ENCODE results near the gene TMEM131L. TPM values are rescaled to one million over a fixed set of nuclear protein-coding genes. Genes with fewer than 3 reads are reported as not detected.

Gene TMEM131L
- total and polyA plus RNA-seq, 8 donors, result 2.4 to 40.0 (median 13.6) TPM

- TF ChIP-seq, protein P1, sequence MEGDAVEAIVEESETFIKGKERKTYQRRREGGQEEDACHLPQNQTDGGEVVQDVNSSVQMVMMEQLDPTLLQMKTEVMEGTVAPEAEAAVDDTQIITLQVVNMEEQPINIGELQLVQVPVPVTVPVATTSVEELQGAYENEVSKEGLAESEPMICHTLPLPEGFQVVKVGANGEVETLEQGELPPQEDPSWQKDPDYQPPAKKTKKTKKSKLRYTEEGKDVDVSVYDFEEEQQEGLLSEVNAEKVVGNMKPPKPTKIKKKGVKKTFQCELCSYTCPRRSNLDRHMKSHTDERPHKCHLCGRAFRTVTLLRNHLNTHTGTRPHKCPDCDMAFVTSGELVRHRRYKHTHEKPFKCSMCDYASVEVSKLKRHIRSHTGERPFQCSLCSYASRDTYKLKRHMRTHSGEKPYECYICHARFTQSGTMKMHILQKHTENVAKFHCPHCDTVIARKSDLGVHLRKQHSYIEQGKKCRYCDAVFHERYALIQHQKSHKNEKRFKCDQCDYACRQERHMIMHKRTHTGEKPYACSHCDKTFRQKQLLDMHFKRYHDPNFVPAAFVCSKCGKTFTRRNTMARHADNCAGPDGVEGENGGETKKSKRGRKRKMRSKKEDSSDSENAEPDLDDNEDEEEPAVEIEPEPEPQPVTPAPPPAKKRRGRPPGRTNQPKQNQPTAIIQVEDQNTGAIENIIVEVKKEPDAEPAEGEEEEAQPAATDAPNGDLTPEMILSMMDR (IDR thresholded peaks at IDR 0.05), result no peak
- TF ChIP-seq POLR2AphosphoS5 (IDR thresholded peaks at IDR 0.05) (no peak), EP300 (IDR thresholded peaks at IDR 0.05) (no peak), POLR2A (IDR thresholded peaks at IDR 0.05) (no peak)
- no peaks in the 10 kb centered on the region for H3K27me3 ChIP-seq
- DNase-seq, result no peak
- intact Hi-C loops (cut with DNase I; ENCODE audit: low total_unique reads), result no loop called here
- no peak overlapping the region for H3K27ac ChIP-seq
- no peaks in the 10 kb centered on the region for H3K36me3 ChIP-seq
- H3K9me3 ChIP-seq, result peaks cover 0 to under 1% (median under 1%) of the 10 kb centered on the region in 4 donors
- no peak overlapping the region for H3K4me3 ChIP-seq
- WGBS, 5 donors, result 48 to 71% (median 54%) methylated on average over 3 of the region's 3 CpGs
- no peaks in the 10 kb centered on the region for H3K4me1 ChIP-seq
Observed at GRCh38 chr4:153669838-153670237, 203.7 kb downstream of the TMEM131L start.

DNA sequence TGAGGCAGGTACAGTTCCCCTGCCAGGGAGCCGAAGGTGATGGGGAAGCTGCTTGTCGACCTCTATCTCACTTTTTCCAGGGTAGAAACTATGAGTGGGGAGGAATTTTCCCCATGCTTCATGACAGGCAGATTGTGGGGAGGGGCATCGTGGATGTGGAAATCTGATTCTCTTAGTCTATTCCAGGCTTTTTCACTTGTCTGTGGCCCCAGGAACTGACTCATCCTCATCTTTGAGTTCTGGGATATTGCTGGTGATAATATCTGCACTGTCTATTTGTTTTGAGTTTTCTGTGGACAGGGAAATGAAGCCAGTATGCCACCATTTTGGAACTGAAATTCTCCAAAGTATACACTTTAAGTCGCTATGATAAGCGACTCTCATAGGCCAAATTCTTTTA, 210.3 kb downstream of the TMEM131L start:
- WGBS, 5 donors, result 86 to 91% (median 87%) methylated on average over 5 of the region's 5 CpGs
- Histone ChIP-seq H3K9me3 (peaks cover 0 to 19% (median 17%) of the 10 kb centered on the region in 4 donors), H3K4me1 (no peaks in the 10 kb centered on the region)

GRCh38 chr4:153676984-153677383, 210.8 kb downstream of the TMEM131L start:
- DNase-seq, result peak in 1 of 2 donors; percentile 26
- TF ChIP-seq POLR2A (IDR thresholded peaks at IDR 0.05) (no peak), POLR2AphosphoS5 (IDR thresholded peaks at IDR 0.05) (no peak)
- intact Hi-C loops (cut with DNase I; ENCODE audit: low total_unique reads), result no loop called here
- Histone ChIP-seq H3K27me3 (no peaks in the 10 kb centered on the region), H3K9me3 (peaks cover 0 to 19% (median 17%) of the 10 kb centered on the region in 4 donors), H3K4me3 (no peak overlapping the region), H3K36me3 (no peaks in the 10 kb centered on the region), H3K27ac (no peak overlapping the region), H3K4me1 (no peaks in the 10 kb centered on the region)
- WGBS, 5 donors, result 30 to 66% (median 58%) methylated on average over 1 of the region's 1 CpG

More for the DNA sequence above, 210.3 kb downstream of the TMEM131L start:
- Histone ChIP-seq H3K36me3 (no peaks in the 10 kb centered on the region), H3K27me3 (no peaks in the 10 kb centered on the region), H3K27ac (no peak overlapping the region), H3K4me3 (no peak overlapping the region)
- no peak for DNase-seq
- no peak for TF ChIP-seq POLR2A (IDR thresholded peaks at IDR 0.05)
- no peak for TF ChIP-seq POLR2AphosphoS5 (IDR thresholded peaks at IDR 0.05)
- TF ChIP-seq, protein P1 (IDR thresholded peaks at IDR 0.05), result no peak
- intact Hi-C loops (cut with DNase I; ENCODE audit: low total_unique reads), result no loop called here

DNA sequence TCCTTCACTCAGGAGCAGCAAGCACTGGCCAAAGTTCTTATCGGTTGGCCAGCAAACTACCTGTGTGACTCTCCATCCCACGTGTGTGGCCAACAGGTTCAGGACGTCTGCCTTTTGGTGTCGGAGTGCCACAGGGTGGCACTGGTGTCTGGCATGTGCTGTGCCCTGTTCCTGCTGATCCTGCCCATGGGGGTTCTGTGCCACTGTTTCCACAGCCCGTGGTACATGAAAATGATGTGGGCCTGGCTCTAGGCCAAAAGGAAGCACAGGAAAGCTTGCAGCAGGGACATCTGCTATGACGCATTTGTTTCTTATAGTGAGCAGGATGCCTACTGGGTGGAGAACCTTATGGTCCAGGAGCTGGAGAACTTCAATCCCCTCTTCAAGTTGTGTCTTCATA, 213.3 kb downstream of the TMEM131L start:
- intact Hi-C loops (cut with DNase I; ENCODE audit: low total_unique reads), result no loop called here
- 66 to 74% (median 71%) methylated on average over 6 of the region's 6 CpGs for WGBS, 5 donors
- Histone ChIP-seq H3K27me3 (peaks cover 0 to 11% (median 4%) of the 10 kb centered on the region in 3 donors), H3K4me1 (peaks cover 7 to 13% (median 9%) of the 10 kb centered on the region in 4 donors), H3K9me3 (peaks cover 0 to 19% (median 17%) of the 10 kb centered on the region in 4 donors), H3K4me3 (no peak overlapping the region), H3K27ac (no peak overlapping the region), H3K36me3 (no peaks in the 10 kb centered on the region)
- TF ChIP-seq POLR2A (IDR thresholded peaks at IDR 0.05) (no peak), EP300 (IDR thresholded peaks at IDR 0.05) (no peak), POLR2AphosphoS5 (IDR thresholded peaks at IDR 0.05) (no peak)
- TF ChIP-seq, protein P1 (IDR thresholded peaks at IDR 0.05), result no peak
- no peak for DNase-seq

GRCh38 chr4:153683763-153684181, 217.6 kb downstream of the TMEM131L start:
- TF ChIP-seq EP300 (IDR thresholded peaks at IDR 0.05), result no peak
- TF ChIP-seq POLR2A (IDR thresholded peaks at IDR 0.05), result no peak
- TF ChIP-seq, protein P1 (IDR thresholded peaks at IDR 0.05), result no peak
- no peak for TF ChIP-seq POLR2AphosphoS5 (IDR thresholded peaks at IDR 0.05)
- WGBS, 5 donors, result 7 to 13% (median 10%) methylated on average over 25 to 27 of the region's 27 CpGs
- peak overlapping the region; percentile 57 to 79 (median 65) for H3K4me3 ChIP-seq
- peaks cover 0 to 14% (median 7%) of the 10 kb centered on the region in 4 donors for H3K9me3 ChIP-seq
- H3K36me3 ChIP-seq, result peaks cover 0 to 12% (median 10%) of the 10 kb centered on the region in 4 donors
- no peak for DNase-seq
- H3K27me3 ChIP-seq, result peaks cover 0 to 13% (median 8%) of the 10 kb centered on the region in 3 donors
- peaks cover 7 to 21% (median 18%) of the 10 kb centered on the region in 4 donors for H3K4me1 ChIP-seq
- peak overlapping the region in 4 of 5 donors; percentile 54 to 84 (median 76) for H3K27ac ChIP-seq
- intact Hi-C loops (cut with DNase I; ENCODE audit: low total_unique reads), result no loop called here
